ENCODE data around the gene KCNMA1. TPM values are rescaled to one million over a fixed set of nuclear protein-coding genes. Genes with fewer than 3 reads are reported as not detected.

Gene KCNMA1
- total RNA-seq, 1 donor from 2014 or later = 41.3 TPM

- no peak for DNase-seq
- intact Hi-C loops (cut with DNase I) = no loop called here
- no peaks in the 10 kb centered on the region for H3K4me1 ChIP-seq
- H3K4me3 ChIP-seq = no peak overlapping the region
- no peak overlapping the region for H3K27ac ChIP-seq
- TF ChIP-seq CTCF (IDR thresholded peaks at IDR 0.05) = no peak
- no peaks in the 10 kb centered on the region for H3K27me3 ChIP-seq (ENCODE audit: low read depth)
- no peaks in the 10 kb centered on the region for H3K36me3 ChIP-seq
- no peak for ATAC-seq
- no peaks in the 10 kb centered on the region for H3K9me3 ChIP-seq
Observed at GRCh38 chr10:77467422-77467963, 170.1 kb downstream of the KCNMA1 start.

- H3K9me3 ChIP-seq = no peaks in the 10 kb centered on the region
- H3K4me3 ChIP-seq = no peak overlapping the region
- no peaks in the 10 kb centered on the region for H3K36me3 ChIP-seq
- TF ChIP-seq CTCF (IDR thresholded peaks at IDR 0.05) = no peak
- H3K4me1 ChIP-seq = no peaks in the 10 kb centered on the region
- ATAC-seq (no peak), DNase-seq (no peak)
- no peak overlapping the region for H3K27ac ChIP-seq
- intact Hi-C loops (cut with DNase I) = no loop called here
- no peaks in the 10 kb centered on the region for H3K27me3 ChIP-seq (ENCODE audit: low read depth)
Observed at GRCh38 chr10:77463967-77464745, 173.5 kb downstream of the KCNMA1 start.

- no peaks in the 10 kb centered on the region for H3K4me1 ChIP-seq
- H3K9me3 ChIP-seq = no peaks in the 10 kb centered on the region
- DNase-seq = no peak
- no peak overlapping the region for H3K27ac ChIP-seq
- TF ChIP-seq CTCF (IDR thresholded peaks at IDR 0.05) = no peak
- no peak for ATAC-seq
- H3K4me3 ChIP-seq = no peak overlapping the region
- H3K36me3 ChIP-seq = no peaks in the 10 kb centered on the region
- no peaks in the 10 kb centered on the region for H3K27me3 ChIP-seq (ENCODE audit: low read depth)
- intact Hi-C loops (cut with DNase I) = no loop called here
Observed at GRCh38 chr10:77463499-77463898, 174.1 kb downstream of the KCNMA1 start.

- H3K36me3 ChIP-seq = no peaks in the 10 kb centered on the region
- H3K27ac ChIP-seq = no peak overlapping the region
- H3K27me3 ChIP-seq (ENCODE audit: low read depth) = no peaks in the 10 kb centered on the region
- intact Hi-C loops (cut with DNase I) = no loop called here
- H3K9me3 ChIP-seq = no peaks in the 10 kb centered on the region
- no peak for TF ChIP-seq CTCF (IDR thresholded peaks at IDR 0.05)
- DNase-seq (no peak), ATAC-seq (no peak)
- no peak overlapping the region for H3K4me3 ChIP-seq
- H3K4me1 ChIP-seq = no peaks in the 10 kb centered on the region
Observed at GRCh38 chr10:77461636-77462296, 175.8 kb downstream of the KCNMA1 start.

- ATAC-seq (no peak), DNase-seq (no peak)
- Histone ChIP-seq H3K36me3 (no peaks in the 10 kb centered on the region), H3K27me3 (ENCODE audit: low read depth) (no peaks in the 10 kb centered on the region), H3K4me1 (no peaks in the 10 kb centered on the region), H3K27ac (no peak overlapping the region), H3K9me3 (no peaks in the 10 kb centered on the region), H3K4me3 (no peak overlapping the region)
- intact Hi-C loops (cut with DNase I) = no loop called here
- TF ChIP-seq CTCF (IDR thresholded peaks at IDR 0.05) = no peak
Observed at GRCh38 chr10:77459905-77460304, 177.7 kb downstream of the KCNMA1 start.
